Activated CD8-positive, alpha-beta memory T cell treated with anti-CD3 and anti-CD28 coated beads, Interleukin-2, amount 50 U/mL, for 48 hours (primary cell): ENCODE results near the gene PRICKLE2.

Experiments
- DNase-seq: peaks from one replicate; pipeline ENCODE4 v3.0.0-alpha.2; 2020

The PRICKLE2 gene

GRCh38 chr3:64125561-64125960, 99.7 kb downstream of the PRICKLE2 start:
- no peak for DNase-seq

GRCh38 chr3:64123931-64124330, 101.3 kb downstream of the PRICKLE2 start:
- DNase-seq = no peak

GRCh38 chr3:64122476-64122875, 102.8 kb downstream of the PRICKLE2 start:
- DNase-seq = no peak

- no peak for DNase-seq
These were observed 103.4 kb downstream of the PRICKLE2 start for GRCh38 chr3:64121750-64122311.

DNA sequence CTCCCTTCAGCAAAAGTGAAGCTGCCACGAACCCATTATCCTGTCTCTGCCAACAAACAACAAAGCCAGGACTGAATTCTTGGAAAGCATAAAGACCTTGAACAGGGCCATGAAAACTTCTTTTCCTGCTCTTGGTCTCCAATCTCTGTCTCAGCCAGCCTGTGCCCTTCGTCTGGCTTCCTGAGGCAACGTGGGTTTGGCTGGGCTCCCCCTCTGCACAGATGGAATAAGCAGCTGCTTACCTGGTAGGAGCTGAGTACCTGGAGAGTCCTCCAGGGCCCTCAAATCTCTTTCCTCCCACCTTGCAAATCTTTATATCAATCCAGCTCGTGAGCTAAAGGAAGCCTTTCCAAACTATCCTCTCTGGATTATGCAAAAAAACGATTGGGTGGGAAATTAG, 104.4 kb downstream of the PRICKLE2 start:
- no peak for DNase-seq

GRCh38 chr3:64117483-64117882, 107.8 kb downstream of the PRICKLE2 start:
- no peak for DNase-seq

DNA sequence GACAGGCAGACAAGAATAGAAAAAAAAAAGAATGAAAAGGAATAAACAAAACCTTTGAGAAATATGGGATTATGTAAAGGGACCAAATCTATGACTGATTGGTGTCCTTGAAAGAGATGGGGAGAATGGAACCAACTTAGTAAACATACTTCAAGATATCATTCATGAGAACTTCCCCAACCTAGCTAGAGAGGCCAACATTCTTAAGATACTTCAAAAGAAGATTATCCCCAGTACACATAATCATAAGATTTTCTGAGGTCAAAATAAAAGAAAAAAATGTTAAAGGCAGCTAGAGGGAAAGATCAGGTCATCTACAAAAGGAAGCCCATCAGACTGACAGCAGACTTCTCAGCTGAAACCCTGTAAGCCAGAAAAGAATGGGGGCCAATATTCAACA, 110.6 kb downstream of the PRICKLE2 start:
- DNase-seq = no peak

GRCh38 chr3:64111872-64112271, 113.4 kb downstream of the PRICKLE2 start:
- DNase-seq = no peak

DNA sequence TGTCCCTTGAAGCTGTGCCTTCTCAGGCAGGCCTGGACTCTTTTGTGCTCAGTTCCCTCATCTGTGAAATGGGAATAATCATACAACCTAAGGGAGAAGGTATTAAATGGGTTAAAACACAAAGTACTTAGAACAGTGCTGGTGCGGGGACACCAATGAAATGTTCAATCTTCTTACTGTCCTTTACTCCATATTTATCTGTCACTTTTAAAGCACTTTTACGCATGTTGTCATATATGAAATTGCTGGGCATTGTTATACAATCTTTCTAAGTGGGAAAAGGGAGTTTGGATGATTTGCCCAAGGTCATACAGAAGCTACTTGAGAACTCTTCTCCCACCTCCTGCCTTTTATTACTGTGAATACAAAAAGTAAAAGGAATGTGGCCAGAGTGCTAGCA, 114.2 kb downstream of the PRICKLE2 start:
- no peak for DNase-seq

GRCh38 chr3:64110071-64110470, 115.2 kb downstream of the PRICKLE2 start:
- no peak for DNase-seq

GRCh38 chr3:64109438-64109837, 115.8 kb downstream of the PRICKLE2 start:
- DNase-seq = no peak

- no peak for DNase-seq
These were observed 116.4 kb downstream of the PRICKLE2 start for GRCh38 chr3:64108784-64109317.

- no peak for DNase-seq
These were observed 117.0 kb downstream of the PRICKLE2 start for GRCh38 chr3:64108231-64108630.

- DNase-seq = no peak
These were observed 118.1 kb downstream of the PRICKLE2 start for GRCh38 chr3:64107190-64107589.

DNA sequence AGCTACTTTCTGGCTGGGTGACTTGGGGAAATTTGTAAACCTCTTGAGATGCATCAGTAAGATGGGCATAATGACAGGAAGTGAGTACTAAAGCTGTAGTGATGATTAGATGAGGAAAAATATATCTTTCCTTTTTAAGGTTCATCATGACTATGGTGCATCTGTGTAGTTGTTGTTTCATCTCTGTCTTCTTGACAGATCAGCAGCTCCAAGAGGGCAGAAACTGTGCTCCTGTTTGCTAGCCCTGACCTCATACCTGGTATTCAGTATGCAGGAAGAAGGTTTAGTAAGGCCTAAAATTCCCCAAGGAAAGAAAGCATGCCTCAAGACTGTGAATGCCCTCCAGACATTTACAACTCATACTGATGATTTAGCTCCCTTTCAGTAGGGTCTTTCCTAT, 119.5 kb downstream of the PRICKLE2 start:
- no peak for DNase-seq

GRCh38 chr3:64104691-64105111, 120.6 kb downstream of the PRICKLE2 start:
- DNase-seq = no peak

DNA sequence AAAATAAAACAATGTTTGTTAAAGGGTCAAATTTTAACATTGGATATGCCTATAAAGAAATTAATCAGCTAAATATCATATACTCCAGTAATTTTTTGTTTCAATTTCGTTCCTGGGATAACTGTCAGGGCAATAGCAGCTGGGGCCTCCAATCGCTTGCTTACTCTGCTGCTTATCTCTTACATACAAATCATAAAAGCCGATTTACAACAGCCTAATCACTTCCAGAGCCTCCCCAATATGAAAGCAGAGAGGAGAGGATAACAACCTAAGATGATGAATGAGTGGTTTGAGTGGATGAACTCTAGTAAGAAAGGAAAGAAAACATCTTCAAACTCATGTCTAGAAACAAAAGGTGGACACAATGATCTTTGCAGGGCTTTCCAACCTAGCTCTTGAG, 121.3 kb downstream of the PRICKLE2 start:
- DNase-seq = no peak

- no peak for DNase-seq
These were observed 122.1 kb downstream of the PRICKLE2 start for GRCh38 chr3:64103131-64103530.

DNA sequence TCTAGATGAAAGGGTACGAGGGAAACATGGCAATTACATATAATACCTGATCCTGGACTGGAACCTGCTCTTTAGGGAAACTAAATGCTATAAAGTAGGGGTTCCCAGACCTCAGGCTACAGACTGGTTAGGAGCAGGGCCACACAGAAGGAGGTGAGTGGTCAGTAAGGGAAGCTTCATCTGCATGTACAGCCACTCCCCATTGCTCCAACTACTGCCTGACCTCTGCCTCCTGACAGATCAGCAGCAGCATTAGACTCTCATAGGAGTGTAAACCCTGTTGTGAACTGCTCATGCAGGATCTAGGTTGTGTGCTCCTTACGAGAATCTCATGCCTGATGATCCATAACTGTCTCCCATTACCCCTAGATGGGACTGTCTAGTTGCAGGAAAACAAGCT, 123.1 kb downstream of the PRICKLE2 start:
- no peak for DNase-seq

DNA sequence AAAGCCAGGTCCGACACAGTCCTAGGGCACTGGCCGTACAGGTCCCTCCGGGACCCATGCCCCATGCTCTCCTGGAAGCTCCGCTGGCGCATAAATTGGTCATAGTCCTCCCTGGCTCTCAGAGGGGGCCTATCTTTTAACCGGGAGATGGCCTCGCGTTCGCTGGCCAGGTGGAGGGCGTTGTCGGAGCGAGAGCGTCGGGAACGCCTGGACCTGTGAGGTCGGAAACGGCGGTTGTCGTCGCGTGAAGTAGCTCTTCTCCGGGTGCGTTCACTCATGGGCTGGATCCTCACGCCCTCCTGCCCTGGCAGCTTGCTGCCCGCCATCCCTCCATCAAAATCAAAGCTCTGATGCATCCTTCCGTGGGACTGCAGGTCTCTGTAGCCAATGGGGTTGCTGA, 126.0 kb downstream of the PRICKLE2 start:
- DNase-seq = no peak

GRCh38 chr3:64098670-64099069, 126.6 kb downstream of the PRICKLE2 start:
- DNase-seq = no peak

DNA sequence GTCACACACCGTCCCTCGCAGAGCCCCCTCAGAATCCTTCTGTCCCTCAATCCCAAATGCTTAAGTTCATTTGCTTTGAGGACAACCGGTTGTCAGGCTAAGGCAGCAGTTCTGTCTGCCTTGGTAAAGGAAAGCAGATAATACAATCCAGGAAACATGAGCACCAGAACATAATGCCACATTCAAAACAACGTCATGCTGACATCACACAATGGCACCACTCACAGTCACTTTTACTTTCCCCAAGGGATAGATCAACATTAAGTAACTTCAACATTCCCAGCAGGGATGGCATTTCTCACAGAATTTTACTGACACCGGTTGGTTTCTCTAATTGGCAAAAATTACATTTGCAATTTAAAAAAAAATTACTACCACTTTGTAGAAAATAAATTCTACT, 127.3 kb downstream of the PRICKLE2 start:
- no peak for DNase-seq

- no peak for DNase-seq
These were observed 129.5 kb downstream of the PRICKLE2 start for GRCh38 chr3:64095802-64096201.

DNA sequence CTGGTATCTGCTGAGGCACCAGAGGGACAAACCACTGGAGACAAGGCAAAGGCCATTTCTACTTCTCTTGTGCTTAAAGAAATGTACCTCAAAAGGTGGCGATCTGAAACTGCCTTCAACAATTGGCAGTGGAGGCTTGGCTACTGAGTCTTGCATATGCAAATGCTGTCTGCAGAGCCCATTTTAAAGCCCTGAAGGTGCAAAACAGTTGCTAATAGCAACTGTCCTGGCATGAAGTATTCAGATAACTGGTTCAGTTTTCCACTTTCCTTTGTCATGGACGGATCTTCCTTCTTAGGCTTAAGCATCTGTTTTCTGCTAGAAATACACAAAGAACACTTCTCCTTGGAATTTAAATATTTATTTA, 130.6 kb downstream of the PRICKLE2 start:
- DNase-seq = no peak
